SK-N-SH treated with all-trans-retinoic acid at 6 μM for 48 hours (cell line): ENCODE results near the gene CTSF.

ENCODE experiments used
- CSDC2 ChIP-seq: fragments of 250-450 bp; sonication (Bioruptor Pico); IDR thresholded peaks from 2 replicates; pipeline ENCODE4 v1.5.0; 2020; ENCODE audit warnings: mild to moderate bottlenecking, moderate library complexity
- GLIS3 ChIP-seq: fragments of 250-450 bp; sonication (Bioruptor Pico); IDR thresholded peaks from 2 replicates; pipeline ENCODE4 v1.5.0; 2020; ENCODE audit warnings: mild to moderate bottlenecking, moderate library complexity
- ISL1 ChIP-seq: fragments of 250-450 bp; sonication (Bioruptor Pico); IDR thresholded peaks from 2 replicates; pipeline ENCODE4 v2.1.2; 2022; ENCODE audit warnings: mild to moderate bottlenecking, moderate library complexity
- PPARA ChIP-seq: fragments of 250-450 bp; sonication (Bioruptor Pico); IDR thresholded peaks from 2 replicates; pipeline ENCODE4 v1.5.0; 2020; ENCODE audit warnings: mild to moderate bottlenecking, borderline replicate concordance
- RARB ChIP-seq: fragments of 250-450 bp; sonication (Bioruptor Pico); IDR thresholded peaks from 2 replicates; pipeline ENCODE4 v1.8.0; 2021; ENCODE audit warnings: mild to moderate bottlenecking, moderate library complexity
- TCF4 ChIP-seq: fragments of 250-450 bp; sonication (Bioruptor Pico); IDR thresholded peaks from 2 replicates; pipeline ENCODE4 v1.8.0; 2021; ENCODE audit warnings: mild to moderate bottlenecking, moderate library complexity, borderline replicate concordance
- ZFP3 ChIP-seq: fragments of 250-450 bp; sonication (Bioruptor Pico); IDR thresholded peaks from 2 replicates; pipeline ENCODE4 v1.5.0; 2020; ENCODE audit warnings: mild to moderate bottlenecking, moderate library complexity
- TF ChIP-seq, protein P1 (sequence below): fragments of 250-450 bp; sonication (Bioruptor Pico); IDR thresholded peaks from 2 replicates; pipeline ENCODE4 v1.8.0; 2020; ENCODE audit warnings: mild to moderate bottlenecking, moderate library complexity, borderline replicate concordance
- TF ChIP-seq, protein P2 (sequence below): fragments of 250-450 bp; sonication (Bioruptor Pico); IDR thresholded peaks from 2 replicates; pipeline ENCODE4 v1.5.1; 2020; ENCODE audit warnings: low read depth, mild to moderate bottlenecking, moderate library complexity
- TF ChIP-seq, protein P3 (sequence below): fragments of 250-450 bp; sonication (Bioruptor Pico); IDR thresholded peaks from 2 replicates; pipeline ENCODE4 v1.5.0; 2020; ENCODE audit warnings: mild to moderate bottlenecking, moderate library complexity

DNA sequence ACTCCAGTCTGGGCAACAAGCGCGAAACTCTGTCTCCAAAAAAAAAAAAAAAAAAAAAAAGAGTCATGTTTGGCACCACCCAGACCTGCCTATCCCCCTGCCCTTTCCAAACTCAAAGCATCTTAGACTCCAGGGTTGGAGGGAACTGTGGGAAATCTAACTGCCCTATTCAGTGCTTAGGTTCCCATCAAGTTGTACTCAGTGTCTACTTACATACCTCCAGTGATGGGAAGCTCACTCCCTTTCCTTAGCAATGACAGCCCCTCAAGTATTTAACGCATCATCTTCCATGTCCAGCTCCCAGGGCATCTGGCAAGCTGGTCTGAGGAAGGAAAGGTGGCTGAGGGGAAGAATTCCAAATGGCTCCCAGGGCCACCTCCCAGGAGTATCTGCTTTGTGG is 18.7 kb downstream of the CTSF start:
- no peak for TF ChIP-seq GLIS3 (CRISPR knock-in tag)
- TF ChIP-seq PPARA (CRISPR knock-in tag): no peak
- TF ChIP-seq RARB: no peak
- TF ChIP-seq ZFP3 (CRISPR knock-in tag): no peak
- TF ChIP-seq ISL1 (CRISPR knock-in tag): no peak
- TF ChIP-seq, protein P1, sequence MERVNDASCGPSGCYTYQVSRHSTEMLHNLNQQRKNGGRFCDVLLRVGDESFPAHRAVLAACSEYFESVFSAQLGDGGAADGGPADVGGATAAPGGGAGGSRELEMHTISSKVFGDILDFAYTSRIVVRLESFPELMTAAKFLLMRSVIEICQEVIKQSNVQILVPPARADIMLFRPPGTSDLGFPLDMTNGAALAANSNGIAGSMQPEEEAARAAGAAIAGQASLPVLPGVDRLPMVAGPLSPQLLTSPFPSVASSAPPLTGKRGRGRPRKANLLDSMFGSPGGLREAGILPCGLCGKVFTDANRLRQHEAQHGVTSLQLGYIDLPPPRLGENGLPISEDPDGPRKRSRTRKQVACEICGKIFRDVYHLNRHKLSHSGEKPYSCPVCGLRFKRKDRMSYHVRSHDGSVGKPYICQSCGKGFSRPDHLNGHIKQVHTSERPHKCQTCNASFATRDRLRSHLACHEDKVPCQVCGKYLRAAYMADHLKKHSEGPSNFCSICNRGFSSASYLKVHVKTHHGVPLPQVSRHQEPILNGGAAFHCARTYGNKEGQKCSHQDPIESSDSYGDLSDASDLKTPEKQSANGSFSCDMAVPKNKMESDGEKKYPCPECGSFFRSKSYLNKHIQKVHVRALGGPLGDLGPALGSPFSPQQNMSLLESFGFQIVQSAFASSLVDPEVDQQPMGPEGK: no peak
- TF ChIP-seq, protein P2, sequence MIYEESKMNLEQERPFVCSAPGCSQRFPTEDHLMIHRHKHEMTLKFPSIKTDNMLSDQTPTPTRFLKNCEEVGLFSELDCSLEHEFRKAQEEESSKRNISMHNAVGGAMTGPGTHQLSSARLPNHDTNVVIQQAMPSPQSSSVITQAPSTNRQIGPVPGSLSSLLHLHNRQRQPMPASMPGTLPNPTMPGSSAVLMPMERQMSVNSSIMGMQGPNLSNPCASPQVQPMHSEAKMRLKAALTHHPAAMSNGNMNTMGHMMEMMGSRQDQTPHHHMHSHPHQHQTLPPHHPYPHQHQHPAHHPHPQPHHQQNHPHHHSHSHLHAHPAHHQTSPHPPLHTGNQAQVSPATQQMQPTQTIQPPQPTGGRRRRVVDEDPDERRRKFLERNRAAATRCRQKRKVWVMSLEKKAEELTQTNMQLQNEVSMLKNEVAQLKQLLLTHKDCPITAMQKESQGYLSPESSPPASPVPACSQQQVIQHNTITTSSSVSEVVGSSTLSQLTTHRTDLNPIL (CRISPR knock-in tag): no peak
- TF ChIP-seq, protein P3, sequence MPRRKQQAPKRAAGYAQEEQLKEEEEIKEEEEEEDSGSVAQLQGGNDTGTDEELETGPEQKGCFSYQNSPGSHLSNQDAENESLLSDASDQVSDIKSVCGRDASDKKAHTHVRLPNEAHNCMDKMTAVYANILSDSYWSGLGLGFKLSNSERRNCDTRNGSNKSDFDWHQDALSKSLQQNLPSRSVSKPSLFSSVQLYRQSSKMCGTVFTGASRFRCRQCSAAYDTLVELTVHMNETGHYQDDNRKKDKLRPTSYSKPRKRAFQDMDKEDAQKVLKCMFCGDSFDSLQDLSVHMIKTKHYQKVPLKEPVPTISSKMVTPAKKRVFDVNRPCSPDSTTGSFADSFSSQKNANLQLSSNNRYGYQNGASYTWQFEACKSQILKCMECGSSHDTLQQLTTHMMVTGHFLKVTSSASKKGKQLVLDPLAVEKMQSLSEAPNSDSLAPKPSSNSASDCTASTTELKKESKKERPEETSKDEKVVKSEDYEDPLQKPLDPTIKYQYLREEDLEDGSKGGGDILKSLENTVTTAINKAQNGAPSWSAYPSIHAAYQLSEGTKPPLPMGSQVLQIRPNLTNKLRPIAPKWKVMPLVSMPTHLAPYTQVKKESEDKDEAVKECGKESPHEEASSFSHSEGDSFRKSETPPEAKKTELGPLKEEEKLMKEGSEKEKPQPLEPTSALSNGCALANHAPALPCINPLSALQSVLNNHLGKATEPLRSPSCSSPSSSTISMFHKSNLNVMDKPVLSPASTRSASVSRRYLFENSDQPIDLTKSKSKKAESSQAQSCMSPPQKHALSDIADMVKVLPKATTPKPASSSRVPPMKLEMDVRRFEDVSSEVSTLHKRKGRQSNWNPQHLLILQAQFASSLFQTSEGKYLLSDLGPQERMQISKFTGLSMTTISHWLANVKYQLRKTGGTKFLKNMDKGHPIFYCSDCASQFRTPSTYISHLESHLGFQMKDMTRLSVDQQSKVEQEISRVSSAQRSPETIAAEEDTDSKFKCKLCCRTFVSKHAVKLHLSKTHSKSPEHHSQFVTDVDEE (CRISPR knock-in tag): no peak
- TF ChIP-seq CSDC2: no peak
- TF ChIP-seq TCF4 (CRISPR knock-in tag): no peak
